ENCODE results near the gene OSBPL7. TPM values are rescaled to one million over a fixed set of nuclear protein-coding genes. Genes with fewer than 3 reads are reported as not detected.

OSBPL7 gene
- total and polyA plus RNA-seq, 2 of the 4 experiments (the other 2 are of a cell fraction): 5.2 to 14.5 TPM

DNA sequence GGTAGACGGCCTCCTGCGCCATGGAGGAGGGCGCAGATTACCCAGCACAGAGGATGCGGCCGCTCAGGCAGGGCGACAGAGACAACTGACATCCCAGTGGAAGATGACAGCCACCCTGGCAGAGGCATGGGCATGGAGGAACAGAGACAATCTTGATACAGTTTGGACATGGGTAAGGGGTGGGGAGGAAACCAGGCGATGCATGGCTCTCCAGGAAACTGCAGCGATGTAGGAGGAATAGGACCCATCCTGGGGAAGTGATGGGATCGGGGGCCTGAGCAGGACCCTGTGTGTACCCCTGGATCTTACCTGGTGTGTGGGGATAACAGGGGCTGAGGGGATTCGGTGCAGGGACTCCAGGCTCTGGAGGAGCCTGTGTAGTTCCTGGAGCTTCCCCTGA is 4.6 kb downstream of the OSBPL7 start:
- no peak for DNase-seq
- Histone ChIP-seq H3K14ac (replicated peaks; ENCODE audit: low read depth, low read length) (no peak overlapping the region), H2AK5ac (ENCODE audit: low read depth, low read length) (no peak overlapping the region), H4K8ac (ENCODE audit: low read depth in 2 of 2, low read length in 2 of 2) (no peak overlapping the region), H3K4me3 (ENCODE audit: insufficient read depth, low read depth, low read length) (no peak overlapping the region), H3K18ac (ENCODE audit: low read depth, low read length) (no peak overlapping the region), H3K9ac (ENCODE audit: low read depth, low read length) (no peak overlapping the region), H4K91ac (ENCODE audit: insufficient read depth, low read depth, low read length) (no peak overlapping the region), H3K4me1 (ENCODE audit: control insufficient read depth, insufficient read depth, low read length) (peaks cover 4% of the 10 kb centered on the region; the same call in 1 of the 2 replicates), H3K27ac (ENCODE audit: insufficient read depth, low read length) (no peak overlapping the region), H3K23ac (ENCODE audit: low read depth, low read length) (no peak overlapping the region), H3K9me3 (ENCODE audit: control insufficient read depth, insufficient read depth, low read length) (no peaks in the 10 kb centered on the region), H3K27me3 (ENCODE audit: control insufficient read depth, insufficient read depth, low read length) (no peaks in the 10 kb centered on the region), H2BK5ac (ENCODE audit: low read depth, low read length, poor library complexity, severe bottlenecking) (no peak overlapping the region), H3K79me1 (ENCODE audit: low read depth in 1 of 2, low read length in 2 of 2) (peaks cover 0 to 13% of the 10 kb centered on the region in 2 experiments; a peak in 1 of 4 replicates), H2AFZ (replicated peaks; ENCODE audit: low read length, poor library complexity) (no peak overlapping the region), H3K4me2 (ENCODE audit: low read depth, low read length) (no peak overlapping the region), H2BK20ac (ENCODE audit: low read depth, low read length) (no peak overlapping the region), H3K9me1 (ENCODE audit: insufficient read depth, low read length) (0 out of 2 replicates have a peak, but pooled peaks cover 4% of the 10 kb centered on the region), H3K4ac (ENCODE audit: low read depth, low read length) (no peak overlapping the region), H4K5ac (ENCODE audit: low read depth, low read length) (no peak overlapping the region), H2AK9ac (replicated peaks; ENCODE audit: low read depth, low read length, poor library complexity) (no peak overlapping the region), H3K36me3 (ENCODE audit: control insufficient read depth, insufficient read depth, low read length) (peaks cover 61% of the 10 kb centered on the region), H4K20me1 (ENCODE audit: insufficient read depth, low read length) (peaks cover 8% of the 10 kb centered on the region; the same call in 1 of the 2 replicates), H2BK120ac (ENCODE audit: low read depth, low read length) (no peak overlapping the region), H2BK15ac (ENCODE audit: low read depth, low read length) (no peak overlapping the region), H3K56ac (ENCODE audit: extremely low read depth, insufficient read depth, low read length) (no peak overlapping the region)
- TF ChIP-seq SMC3 (IDR thresholded peaks at IDR 0.05; ENCODE audit: low read depth, low read length): no peak
- TF ChIP-seq NFE2L2 (IDR thresholded peaks at IDR 0.05; ENCODE audit: low read depth, low read length): no peak
- TF ChIP-seq BHLHE40 (IDR thresholded peaks at IDR 0.05; ENCODE audit: low read depth, low read length): no peak
- TF ChIP-seq MAFK (IDR thresholded peaks at IDR 0.05; ENCODE audit: low read depth, low read length): no peak
- TF ChIP-seq, protein P1, sequence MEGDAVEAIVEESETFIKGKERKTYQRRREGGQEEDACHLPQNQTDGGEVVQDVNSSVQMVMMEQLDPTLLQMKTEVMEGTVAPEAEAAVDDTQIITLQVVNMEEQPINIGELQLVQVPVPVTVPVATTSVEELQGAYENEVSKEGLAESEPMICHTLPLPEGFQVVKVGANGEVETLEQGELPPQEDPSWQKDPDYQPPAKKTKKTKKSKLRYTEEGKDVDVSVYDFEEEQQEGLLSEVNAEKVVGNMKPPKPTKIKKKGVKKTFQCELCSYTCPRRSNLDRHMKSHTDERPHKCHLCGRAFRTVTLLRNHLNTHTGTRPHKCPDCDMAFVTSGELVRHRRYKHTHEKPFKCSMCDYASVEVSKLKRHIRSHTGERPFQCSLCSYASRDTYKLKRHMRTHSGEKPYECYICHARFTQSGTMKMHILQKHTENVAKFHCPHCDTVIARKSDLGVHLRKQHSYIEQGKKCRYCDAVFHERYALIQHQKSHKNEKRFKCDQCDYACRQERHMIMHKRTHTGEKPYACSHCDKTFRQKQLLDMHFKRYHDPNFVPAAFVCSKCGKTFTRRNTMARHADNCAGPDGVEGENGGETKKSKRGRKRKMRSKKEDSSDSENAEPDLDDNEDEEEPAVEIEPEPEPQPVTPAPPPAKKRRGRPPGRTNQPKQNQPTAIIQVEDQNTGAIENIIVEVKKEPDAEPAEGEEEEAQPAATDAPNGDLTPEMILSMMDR (conservative IDR thresholded peaks at IDR 0.05; ENCODE audit: low read depth, low read length): no peak
- TF ChIP-seq POLR2A (IDR thresholded peaks at IDR 0.05; ENCODE audit: low read depth, low read length): no peak
- TF ChIP-seq, protein P2, sequence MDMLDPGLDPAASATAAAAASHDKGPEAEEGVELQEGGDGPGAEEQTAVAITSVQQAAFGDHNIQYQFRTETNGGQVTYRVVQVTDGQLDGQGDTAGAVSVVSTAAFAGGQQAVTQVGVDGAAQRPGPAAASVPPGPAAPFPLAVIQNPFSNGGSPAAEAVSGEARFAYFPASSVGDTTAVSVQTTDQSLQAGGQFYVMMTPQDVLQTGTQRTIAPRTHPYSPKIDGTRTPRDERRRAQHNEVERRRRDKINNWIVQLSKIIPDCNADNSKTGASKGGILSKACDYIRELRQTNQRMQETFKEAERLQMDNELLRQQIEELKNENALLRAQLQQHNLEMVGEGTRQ (IDR thresholded peaks at IDR 0.05; ENCODE audit: low read depth, low read length): no peak
- no peak for TF ChIP-seq MXI1 (IDR thresholded peaks at IDR 0.05; ENCODE audit: borderline replicate concordance, low read depth, low read length)
- no peak for TF ChIP-seq RAD21 (IDR thresholded peaks at IDR 0.05; ENCODE audit: low read length)
- no peak for TF ChIP-seq CHD1 (IDR thresholded peaks at IDR 0.05; ENCODE audit: low read depth, low read length)
- no peak for TF ChIP-seq ELK1 (IDR thresholded peaks at IDR 0.05; ENCODE audit: borderline replicate concordance, low read depth, low read length)
- TF ChIP-seq RCOR1 (IDR thresholded peaks at IDR 0.05; ENCODE audit: insufficient replicate concordance, low read length): no peak
- no peak for TF ChIP-seq MAZ (IDR thresholded peaks at IDR 0.05; ENCODE audit: borderline replicate concordance, low read depth, low read length)
- TF ChIP-seq CEBPB (IDR thresholded peaks at IDR 0.05; ENCODE audit: low read depth, low read length): no peak
- no peak for TF ChIP-seq RFX5 (IDR thresholded peaks at IDR 0.05; ENCODE audit: low read depth, low read length)
- TF ChIP-seq FOS (IDR thresholded peaks at IDR 0.05; ENCODE audit: low read depth, low read length): no peak
- WGBS, 2 experiments (ENCODE audit: extremely low coverage in 2 of 2, insufficient read length in 1 of 2): 100% methylated on average over 2 of the region's 10 CpGs; no CpG with 5 or more reads in 1 of the 2 experiments
- ChIA-PET CTCF (no interaction called here), POLR2A (ENCODE audit: unreplicated experiment) (no interaction called here)
- no TSS peak for BruUV-seq (replicated peaks)
- in situ Hi-C loops (cut with MboI; ENCODE audit: low sequenced_read_pairs) (no loop called here), intact Hi-C loops (cut with micrococcal nuclease) (no loop called here), dilution Hi-C loops (cut with HindIII; ENCODE audit: low sequenced_read_pairs, unreplicated experiment) (no loop called here)
- ATAC-seq (ENCODE audit: low read depth): no peak

Measured in IMR-90 (cell line).